DND-41 (cell line): ENCODE measurements around the gene CASQ2.

Source experiments
- ATAC-seq: fragments of 200-7000 bp; cut with Tn5 transposase; 3 replicates; pipeline ENCODE4 v1.9.1; 2021; ENCODE audit warnings: low read depth; ENCODE audit not compliant: insufficient read depth
- DNase-seq: peaks from one replicate; pipeline ENCODE4 v3.0.0-alpha.2; 2020
- H2AFZ ChIP-seq: 2 replicates; pipeline ENCODE4 v1.6.0; 2012; ENCODE audit warnings: low read depth, low read length
- H3K27ac ChIP-seq: 2 replicates; pipeline ENCODE4 v1.5.1; 2012; ENCODE audit warnings: low read length, inconsistent platforms
- H3K27me3 ChIP-seq: fragments of 200-600 bp; sonication (generic); 2 replicates; pipeline ENCODE4 v1.6.0; 2012; ENCODE audit warnings: low read length, mild to moderate bottlenecking, inconsistent platforms; ENCODE audit not compliant: insufficient read depth, poor library complexity
- H3K36me3 ChIP-seq: 2 replicates; pipeline ENCODE4 v1.5.1; 2012; ENCODE audit warnings: low read length, inconsistent platforms; ENCODE audit not compliant: insufficient read depth
- H3K4me1 ChIP-seq: 2 replicates; pipeline ENCODE4 v1.5.1; 2012; ENCODE audit warnings: mild to moderate bottlenecking, low read length; ENCODE audit not compliant: insufficient read depth
- H3K4me2 ChIP-seq: 2 replicates; pipeline ENCODE4 v1.6.0; 2012; ENCODE audit warnings: mild to moderate bottlenecking, moderate library complexity, low read length, inconsistent platforms; ENCODE audit not compliant: insufficient read depth
- H3K4me3 ChIP-seq, 2 experiments: fragments of 200-600 bp in 1 of 2; shearing (Covaris generic) in 1 of 2; 2 replicates each; pipeline ENCODE4 v1.5.1; 2012 to 2016; ENCODE audit warnings: inconsistent platforms in 2 of 2, low read length in 2 of 2, mild to moderate bottlenecking in 2 of 2, low read depth in 1 of 2, moderate library complexity in 1 of 2
- H3K79me2 ChIP-seq: 2 replicates; pipeline ENCODE4 v1.6.0; 2012; ENCODE audit warnings: low read length, inconsistent platforms; ENCODE audit not compliant: insufficient read depth
- H3K9ac ChIP-seq: 2 replicates; pipeline ENCODE4 v1.6.0; 2012; ENCODE audit warnings: low read depth, mild to moderate bottlenecking, inconsistent platforms, low read length, moderate library complexity
- H3K9me3 ChIP-seq: 2 replicates; pipeline ENCODE4 v1.5.1; 2012; ENCODE audit warnings: low read length, moderate library complexity, mild to moderate bottlenecking, inconsistent platforms; ENCODE audit not compliant: insufficient read depth, severe bottlenecking
- H4K20me1 ChIP-seq: 2 replicates; pipeline ENCODE4 v1.6.0; 2012; ENCODE audit warnings: low read length; ENCODE audit not compliant: insufficient read depth
- CTCF ChIP-seq: IDR thresholded peaks from 2 replicates; pipeline ENCODE4 v1.5.1; 2012; ENCODE audit warnings: borderline replicate concordance, low read length, moderate library complexity, mild to moderate bottlenecking; ENCODE audit not compliant: poor library complexity, severe bottlenecking; ENCODE audit errors: extremely low read depth
- EZH2 ChIP-seq: IDR thresholded peaks from 3 replicates; pipeline ENCODE4 v1.6.1; 2012; ENCODE audit warnings: borderline replicate concordance, low read depth, mild to moderate bottlenecking, moderate library complexity, low read length, inconsistent platforms; ENCODE audit not compliant: severe bottlenecking

The CASQ2 gene

DNA sequence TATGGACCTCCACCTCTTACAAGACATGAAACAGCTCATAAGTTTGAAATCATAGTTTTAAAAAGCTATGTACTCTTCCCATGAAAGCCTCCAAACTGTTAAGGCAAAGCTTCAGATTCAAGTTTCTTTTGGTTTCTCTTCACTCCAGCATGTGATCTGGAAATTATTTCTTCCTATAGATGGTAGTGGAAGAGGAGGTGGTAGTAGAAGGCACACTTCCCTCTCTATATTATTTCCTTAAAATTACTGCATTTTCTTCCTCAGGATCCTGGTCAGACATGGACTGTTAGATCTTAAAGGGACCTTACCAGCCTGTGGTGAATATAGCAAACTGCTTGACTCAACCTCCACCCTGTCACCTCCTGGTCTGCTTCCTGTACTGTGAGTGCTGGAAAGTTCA lies 40.6 kb upstream of the CASQ2 start:
- no peaks in the 10 kb centered on the region for H3K36me3 ChIP-seq
- H4K20me1 ChIP-seq: no peaks in the 10 kb centered on the region
- H3K4me3 ChIP-seq: no peak overlapping the region
- DNase-seq: no peak
- no peak overlapping the region for H2AFZ ChIP-seq
- H3K27me3 ChIP-seq: no peaks in the 10 kb centered on the region
- H3K4me2 ChIP-seq: no peak overlapping the region
- H3K9me3 ChIP-seq: no peaks in the 10 kb centered on the region
- TF ChIP-seq EZH2 (no peak), CTCF (no peak)
- no peaks in the 10 kb centered on the region for H3K4me1 ChIP-seq
- H3K9ac ChIP-seq: no peak overlapping the region
- H3K27ac ChIP-seq: no peak overlapping the region
- H3K79me2 ChIP-seq: no peaks in the 10 kb centered on the region
- no peak for ATAC-seq

GRCh38 chr1:115807723-115808122 lies 39.2 kb upstream of the CASQ2 start:
- no peak overlapping the region for H3K4me2 ChIP-seq
- H3K4me1 ChIP-seq: no peaks in the 10 kb centered on the region
- no peak overlapping the region for H3K9ac ChIP-seq
- no peaks in the 10 kb centered on the region for H3K79me2 ChIP-seq
- H3K9me3 ChIP-seq: no peaks in the 10 kb centered on the region
- H3K27ac ChIP-seq: no peak overlapping the region
- DNase-seq: peak; percentile 54
- H4K20me1 ChIP-seq: no peaks in the 10 kb centered on the region
- no peaks in the 10 kb centered on the region for H3K27me3 ChIP-seq
- no peaks in the 10 kb centered on the region for H3K36me3 ChIP-seq
- H3K4me3 ChIP-seq: no peak overlapping the region
- peak; percentile 78; the same call in 1 of the 3 replicates for ATAC-seq
- no peak overlapping the region for H2AFZ ChIP-seq
- peak; percentile 85 for TF ChIP-seq CTCF
- no peak for TF ChIP-seq EZH2

GRCh38 chr1:115805597-115805996 lies 37.1 kb upstream of the CASQ2 start:
- no peak for ATAC-seq
- no peaks in the 10 kb centered on the region for H3K79me2 ChIP-seq
- H3K27me3 ChIP-seq: no peaks in the 10 kb centered on the region
- no peaks in the 10 kb centered on the region for H3K4me1 ChIP-seq
- H4K20me1 ChIP-seq: no peaks in the 10 kb centered on the region
- no peak overlapping the region for H3K9ac ChIP-seq
- H3K4me3 ChIP-seq: no peak overlapping the region
- H2AFZ ChIP-seq: no peak overlapping the region
- no peaks in the 10 kb centered on the region for H3K9me3 ChIP-seq
- no peak for TF ChIP-seq EZH2
- TF ChIP-seq CTCF: no peak
- no peaks in the 10 kb centered on the region for H3K36me3 ChIP-seq
- DNase-seq: no peak
- H3K27ac ChIP-seq: no peak overlapping the region
- no peak overlapping the region for H3K4me2 ChIP-seq

DNA sequence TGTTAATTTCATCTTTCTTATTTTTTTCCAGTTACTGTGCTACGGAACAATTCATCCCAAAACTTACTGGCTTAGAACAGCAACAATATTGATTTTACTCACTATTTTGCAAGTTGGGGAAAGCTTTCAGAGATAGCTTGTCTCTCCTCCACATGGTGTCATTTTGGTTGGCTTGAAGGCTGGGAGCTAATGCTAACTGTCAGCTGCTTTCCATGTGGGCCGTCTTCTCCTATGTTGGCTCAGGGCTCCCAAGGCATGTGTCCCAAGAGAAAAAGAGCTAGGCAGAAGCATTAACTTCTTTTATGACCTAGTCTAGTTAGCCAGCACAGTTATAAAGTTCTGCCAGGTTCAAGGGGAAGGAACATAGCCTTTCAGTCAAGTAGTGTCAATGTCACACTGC lies 33.9 kb upstream of the CASQ2 start:
- no peaks in the 10 kb centered on the region for H3K9me3 ChIP-seq
- H3K9ac ChIP-seq: no peak overlapping the region
- H2AFZ ChIP-seq: no peak overlapping the region
- no peaks in the 10 kb centered on the region for H3K36me3 ChIP-seq
- H3K4me3 ChIP-seq: no peak overlapping the region
- H3K27me3 ChIP-seq: peaks cover 8% of the 10 kb centered on the region
- DNase-seq: no peak
- TF ChIP-seq CTCF: no peak
- TF ChIP-seq EZH2: no peak
- no peaks in the 10 kb centered on the region for H4K20me1 ChIP-seq
- no peak for ATAC-seq
- H3K79me2 ChIP-seq: no peaks in the 10 kb centered on the region
- H3K4me2 ChIP-seq: no peak overlapping the region
- no peaks in the 10 kb centered on the region for H3K4me1 ChIP-seq
- no peak overlapping the region for H3K27ac ChIP-seq
